NCI-H1694 (cell line): ENCODE data around the gene ITK.
A peak's percentile ranks its signal among the peaks of the same experiment; 100 is the strongest.

Experiments
- DNase-seq: peaks from one replicate; lab custom pipeline; 2025; lab: John Stamatoyannopoulos, UW

The ITK gene

GRCh38 chr5:157180374-157181264 is at the start of gene ITK:
Gene ITK (plus strand): TSS chr5:157180840. CDS start chr5:157180978, 138 bp downstream.
- DNase-seq = no peak

DNA sequence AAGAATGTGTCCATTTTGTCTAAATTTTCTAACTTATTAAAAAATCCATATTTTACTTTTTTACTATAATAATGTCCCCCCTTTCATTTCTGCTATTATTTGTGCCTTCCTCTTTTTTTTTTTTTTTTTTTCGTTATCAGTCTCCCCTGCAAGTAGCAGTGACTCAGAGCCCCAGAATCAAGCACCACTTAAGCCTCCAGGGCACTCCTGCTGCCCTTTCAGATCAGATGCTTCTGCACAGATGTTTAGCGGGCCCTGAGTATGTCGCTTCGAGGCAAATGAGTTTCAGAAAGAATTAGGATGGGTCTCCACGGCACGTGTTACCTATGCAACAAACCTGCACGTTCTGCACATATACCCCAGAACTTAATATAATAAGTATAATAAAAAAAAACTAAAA is 49.7 kb upstream of the ITK start:
- DNase-seq = no peak

DNA sequence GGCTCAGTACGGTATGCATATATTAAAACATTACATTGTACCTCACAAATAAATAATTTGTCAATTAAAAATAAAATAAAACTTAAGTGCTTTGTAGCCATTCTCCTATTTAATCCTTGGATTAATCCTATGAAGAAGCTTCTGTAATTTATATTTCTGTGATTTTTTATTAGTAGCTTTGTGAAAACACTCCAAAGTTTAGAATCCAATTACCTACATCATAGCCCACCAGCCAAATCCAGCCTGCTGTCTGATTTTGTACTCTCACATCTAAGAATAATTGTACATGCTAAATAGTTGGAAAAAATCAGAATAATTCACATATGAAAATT is 48.4 kb upstream of the ITK start:
- no peak for DNase-seq

- no peak for DNase-seq
Observed at GRCh38 chr5:157137691-157138090, 42.9 kb upstream of the ITK start.

- DNase-seq = peak; percentile 95
Observed at GRCh38 chr5:157142317-157143126, 38.1 kb upstream of the ITK start, which contains the start of gene MED7. Gene MED7 (minus strand): TSS chr5:157142865. CDS start chr5:157139431, 3,434 bp downstream.

GRCh38 chr5:157143127-157143971 is 37.3 kb upstream of the ITK start:
- DNase-seq = peak; percentile 71

DNA sequence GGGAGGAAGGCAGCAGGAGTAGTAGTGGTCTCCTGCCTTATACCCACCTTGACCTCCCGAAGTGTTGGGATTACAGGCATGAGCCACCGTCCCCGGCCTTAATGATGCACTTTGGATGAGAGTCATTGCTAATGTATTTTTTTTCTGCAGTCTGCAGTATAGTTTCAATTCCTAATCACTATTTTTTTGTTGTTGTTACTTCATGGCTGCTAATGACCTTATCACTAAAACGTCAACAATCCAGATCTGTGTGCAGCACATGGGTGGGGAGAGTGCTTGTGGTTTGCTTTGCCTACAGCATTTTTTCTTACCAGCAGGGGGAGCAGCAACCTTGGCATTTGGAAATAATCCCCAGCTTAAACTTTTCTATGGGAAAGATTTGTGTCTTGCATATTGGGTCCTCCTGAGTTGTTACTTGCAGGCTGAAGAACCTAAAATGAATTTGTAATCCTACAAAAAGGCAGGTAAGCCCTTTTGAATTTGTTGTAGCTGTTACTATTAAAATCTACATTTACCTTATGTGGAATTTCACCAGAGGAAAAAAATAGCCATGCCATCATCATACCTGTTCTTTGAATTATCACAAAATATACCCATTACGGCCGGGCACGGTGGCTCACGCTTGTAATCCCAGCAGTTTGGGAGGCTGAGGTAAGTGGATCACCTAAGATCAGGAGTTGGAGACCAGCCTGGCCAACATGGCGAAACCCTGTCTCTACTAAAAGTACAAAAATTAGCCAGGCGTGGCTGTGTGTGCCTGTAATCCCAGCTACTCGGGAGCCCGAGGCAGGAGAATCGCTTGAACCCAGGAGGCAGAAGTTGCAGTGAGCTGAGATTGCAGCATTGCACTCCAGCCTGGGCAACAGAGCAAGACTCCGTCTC is 31.7 kb upstream of the ITK start:
- DNase-seq = peak; percentile 45

- no peak for DNase-seq
Observed at GRCh38 chr5:157150995-157151394, 29.6 kb upstream of the ITK start.

- no peak for DNase-seq
Observed at GRCh38 chr5:157155297-157155696, 25.3 kb upstream of the ITK start.

DNA sequence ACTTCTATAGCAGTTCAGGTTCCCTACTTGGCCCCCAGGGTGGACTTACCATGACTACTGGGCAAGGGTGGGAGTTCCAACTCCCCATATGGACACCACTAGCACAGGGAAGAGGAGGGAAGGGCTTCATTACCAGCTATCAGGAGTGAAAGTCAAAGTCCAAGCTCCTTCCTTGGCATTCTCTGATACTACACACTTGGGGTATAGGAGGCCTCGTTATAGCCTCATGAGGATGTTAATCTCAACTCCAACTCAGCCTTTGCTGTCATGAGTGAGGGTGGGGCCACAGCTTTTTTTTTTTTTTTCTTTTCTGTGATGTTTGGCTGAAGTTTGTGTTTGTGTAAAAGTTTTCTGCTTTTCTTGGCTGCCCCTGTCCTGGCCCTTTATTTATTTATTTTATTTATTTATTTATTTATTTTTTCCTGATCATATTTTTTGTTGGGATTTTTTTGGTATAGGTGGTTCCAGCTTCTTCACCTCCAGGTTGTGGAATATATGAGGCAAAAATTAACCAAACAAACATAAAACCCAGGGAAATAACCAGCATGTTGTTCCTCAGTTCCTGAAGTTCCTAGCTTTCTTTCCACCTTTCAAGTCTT is 23.2 kb upstream of the ITK start:
- no peak for DNase-seq

- no peak for DNase-seq
Observed at GRCh38 chr5:157159209-157159751, 21.4 kb upstream of the ITK start.

DNA sequence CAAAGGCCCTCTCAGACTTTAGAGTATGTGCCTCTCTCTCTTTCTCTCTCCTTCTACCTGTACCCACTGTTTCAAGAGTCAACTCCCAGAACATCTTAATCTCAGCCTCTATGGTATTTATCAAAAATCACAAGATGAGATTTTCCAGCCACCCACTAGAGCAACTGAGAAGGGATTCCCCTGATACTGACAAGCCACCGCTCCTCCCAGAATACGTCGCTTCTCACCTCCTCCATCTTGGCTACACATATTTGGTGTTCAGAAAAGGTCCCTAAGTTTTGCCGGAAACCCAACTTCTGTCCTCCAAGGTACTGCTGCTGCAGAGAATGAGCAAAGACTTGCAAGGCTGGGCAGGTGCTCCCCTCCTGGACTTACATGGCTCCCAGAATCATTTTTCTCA is 20.6 kb upstream of the ITK start:
- DNase-seq = no peak

- DNase-seq = no peak
Observed at GRCh38 chr5:157161996-157162395, 18.6 kb upstream of the ITK start.

DNA sequence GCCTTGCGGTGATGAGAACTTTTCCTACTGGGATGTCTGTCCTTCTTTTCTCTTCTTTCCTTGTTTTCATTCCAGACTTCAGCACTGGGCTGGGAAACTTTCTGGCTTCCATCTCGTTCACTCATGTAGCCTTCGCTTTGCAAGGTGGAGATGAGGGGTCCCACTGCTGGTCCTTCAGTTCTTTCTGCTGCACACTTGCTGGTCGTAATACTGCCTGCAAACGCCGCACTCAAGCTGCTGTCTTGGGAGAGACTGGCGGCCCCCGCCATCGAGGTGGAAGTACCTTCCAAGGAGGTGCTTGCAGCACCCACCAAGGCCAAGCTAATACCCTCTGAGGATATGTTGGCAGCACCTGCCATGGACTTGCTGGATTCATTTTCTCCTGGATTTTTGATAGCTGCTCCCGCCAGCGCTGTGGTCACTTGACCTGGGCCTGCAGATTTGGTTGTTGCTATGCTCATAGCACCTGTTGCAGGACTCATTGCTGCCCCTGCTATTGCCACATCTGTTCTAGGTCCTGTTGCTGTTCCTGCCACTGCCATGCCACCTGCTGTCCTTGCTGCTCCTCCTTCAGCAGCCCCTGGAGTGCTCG is 17.6 kb upstream of the ITK start:
- DNase-seq = no peak

- no peak for DNase-seq
Observed at GRCh38 chr5:157164521-157164920, 16.1 kb upstream of the ITK start.

DNA sequence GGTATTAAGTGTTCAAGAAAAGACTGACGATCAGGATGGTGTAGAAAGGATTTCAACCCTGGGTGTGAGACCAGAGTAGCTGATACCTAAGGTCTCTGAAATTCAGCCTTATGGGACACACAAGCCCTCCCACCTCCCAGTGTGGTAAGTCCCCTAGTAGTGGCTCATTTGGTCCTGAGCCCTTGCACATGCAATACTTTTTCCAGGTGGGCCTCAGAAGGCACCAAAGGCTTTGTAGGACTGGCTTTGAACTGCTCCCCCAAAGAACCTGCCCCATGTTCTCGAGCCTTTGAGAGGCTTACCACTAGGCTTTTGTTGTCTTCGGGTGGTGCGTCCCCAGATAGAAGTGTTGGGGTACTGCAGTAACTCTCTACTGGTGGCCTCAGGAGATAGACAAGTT is 15.4 kb upstream of the ITK start:
- DNase-seq = no peak

DNA sequence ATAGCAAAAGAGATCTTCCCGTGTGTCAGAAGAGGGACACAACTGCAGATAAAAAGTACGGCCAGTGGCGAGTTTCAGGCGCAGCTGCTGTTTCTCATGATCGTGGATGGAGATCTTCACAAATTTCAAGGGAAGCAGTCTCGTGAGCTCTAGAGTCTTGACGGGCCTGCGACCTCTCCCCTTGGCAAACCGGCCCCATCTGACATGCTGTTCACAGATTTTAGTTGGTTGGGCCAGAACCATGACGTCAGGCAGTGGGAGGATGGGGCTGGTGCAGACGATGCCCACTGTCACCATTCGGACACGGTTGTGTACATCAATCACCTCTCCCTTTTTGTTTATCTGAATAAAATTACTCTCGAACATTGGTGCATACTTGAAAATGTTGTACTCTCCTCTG is 15.0 kb upstream of the ITK start:
- DNase-seq = no peak

GRCh38 chr5:157166214-157167213 is 14.1 kb upstream of the ITK start, which contains the start of gene GARIN3:
Gene GARIN3 (minus strand): TSS chr5:157166264. CDS start chr5:157166168, 96 bp downstream.
- no peak for DNase-seq

- no peak for DNase-seq
Observed at GRCh38 chr5:157167214-157167621, 13.4 kb upstream of the ITK start.
